K562 (cell line): ENCODE results near the gene WNT7A. TPM values are rescaled to one million over a fixed set of nuclear protein-coding genes. Genes with fewer than 3 reads are reported as not detected.

Experiments used
- ATAC-seq: fragments of 200-7000 bp; cut with Tn5 transposase; 3 replicates; pipeline ENCODE4 v1.9.1; 2020; ENCODE audit warnings: moderate library complexity
- BruUV-seq: library from RNA; stranded (reverse); fragments of 400-500 nt; replicated peaks from 2 replicates; lab custom pipeline; 2021; lab: Mats Ljungman, UMichigan
- CTCF ChIA-PET: fragments of 300-600 bp; formaldehyde crosslinking; extraction: SDS; loops from one replicate; lab custom pipeline; 2021; ENCODE audit warnings: low intra/inter-chr PET ratio; lab: Yijun Ruan, JAX
- POLR2A ChIA-PET: fragments of 300-600, 350-650 bp; sonication (Branson Sonifier 250); formaldehyde crosslinking; extraction: SDS; loops from one replicate; lab custom pipeline; 2021; ENCODE audit warnings: antibody characterized with exemption, inconsistent platforms; lab: Yijun Ruan, JAX
- DNase-seq, 4 experiments: peaks; one replicate each; pipeline versions ENCODE4 v3.0.0 to v3.0.0-alpha.2; 2011 to 2018; ENCODE audit warnings: low spot score in 3 of 4, mixed read lengths in 3 of 4; ENCODE audit errors: extremely low read depth in 1 of 4
- FAIRE-seq: peaks from 2 replicates; lab custom pipeline; 2011; peaks lifted over from hg19 to GRCh38; lab: Jason Lieb, UNC
- H2AFZ ChIP-seq: 2 replicates; pipeline ENCODE4 v1.6.0; 2011; ENCODE audit warnings: low read depth, low read length, control low read depth, inconsistent platforms
- H3K27ac ChIP-seq: fragments of 200-600 bp; 3 replicates; pipeline ENCODE4 v1.8.0; 2011; ENCODE audit warnings: low read depth, mild to moderate bottlenecking, control low read depth, inconsistent platforms, low read length, moderate library complexity, mixed read lengths; ENCODE audit errors: extremely low read depth
- H3K27me3 ChIP-seq, 2 experiments: fragments of 300-600 bp in 1 of 2; 2 replicates in 1 of 2; 3 replicates in 1 of 2; pipeline versions ENCODE4 v1.6.0 to v1.8.0; 2011; ENCODE audit warnings: inconsistent platforms in 2 of 2, low read length in 2 of 2, mild to moderate bottlenecking in 1 of 2, mixed read lengths in 1 of 2, moderate library complexity in 1 of 2; ENCODE audit not compliant: control insufficient read depth in 2 of 2, insufficient read depth in 2 of 2
- H3K36me3 ChIP-seq: fragments of 300-600 bp; 3 replicates; pipeline ENCODE4 v1.8.0; 2011; ENCODE audit warnings: mild to moderate bottlenecking, low read length, inconsistent platforms; ENCODE audit not compliant: control insufficient read depth, insufficient read depth
- H3K4me1 ChIP-seq, 2 experiments: fragments of 200-600 bp in 1 of 2; replicated peaks in 1 of 2; 2 replicates in 1 of 2; 3 replicates in 1 of 2; pipeline versions ENCODE4 v1.5.1 to v1.8.0; 2011; ENCODE audit warnings: inconsistent platforms in 2 of 2, low read length in 2 of 2, mild to moderate bottlenecking in 1 of 2, mixed read lengths in 1 of 2, moderate library complexity in 1 of 2; ENCODE audit not compliant: control insufficient read depth in 2 of 2, insufficient read depth in 2 of 2
- H3K4me2 ChIP-seq: 2 replicates; pipeline ENCODE4 v1.6.1; 2011; ENCODE audit warnings: low read length, control low read depth, inconsistent platforms, mixed read lengths; ENCODE audit not compliant: insufficient read depth
- H3K4me3 ChIP-seq: fragments of 200-600 bp; sonication (generic), shearing (Covaris generic); 2 replicates; pipeline ENCODE4 v1.5.1; 2016; ENCODE audit warnings: control low read depth, inconsistent platforms
- H3K79me2 ChIP-seq: fragments of 200-600 bp; 3 replicates; pipeline ENCODE4 v1.8.0; 2011; ENCODE audit warnings: low read length, inconsistent platforms; ENCODE audit not compliant: control insufficient read depth, insufficient read depth
- H3K9ac ChIP-seq, 2 experiments: 2 replicates each; pipeline versions ENCODE4 v1.6.0 to v1.6.1; 2011; ENCODE audit warnings: low read depth in 2 of 2, low read length in 2 of 2, control low read depth in 1 of 2, inconsistent platforms in 1 of 2, mild to moderate bottlenecking in 1 of 2, mixed read lengths in 1 of 2; ENCODE audit not compliant: insufficient read depth in 1 of 2
- H3K9me1 ChIP-seq: one replicate; pipeline ENCODE4 v1.6.0; 2011; ENCODE audit warnings: inconsistent platforms, mild to moderate bottlenecking, low read length, moderate library complexity; ENCODE audit not compliant: control insufficient read depth, insufficient read depth
- H3K9me3 ChIP-seq: replicated peaks from 2 replicates; pipeline ENCODE4 v1.5.1; 2011; ENCODE audit warnings: low read depth, low read length, inconsistent platforms; ENCODE audit not compliant: control insufficient read depth, insufficient read depth
- H4K20me1 ChIP-seq: replicated peaks from 2 replicates; pipeline ENCODE4 v1.6.1; 2011; ENCODE audit warnings: low read length, inconsistent platforms, mixed read lengths; ENCODE audit not compliant: control insufficient read depth, insufficient read depth
- ATF7 ChIP-seq: fragments of 450-650 bp; IDR thresholded peaks from 2 replicates; pipeline ENCODE4 v1.7.1; 2014; ENCODE audit warnings: mild to moderate bottlenecking, moderate library complexity
- EHMT2 ChIP-seq: fragments of 450-650 bp; IDR thresholded peaks from 2 replicates; pipeline ENCODE4 v1.6.1; 2018; ENCODE audit warnings: antibody characterized with exemption
- HINFP ChIP-seq: fragments of 450-650 bp; conservative IDR thresholded peaks from 2 replicates; pipeline ENCODE4 v1.6.1; 2016; ENCODE audit warnings: missing genetic modification characterization, low read depth, mild to moderate bottlenecking, control low read depth, missing compliant biosample characterization
- KDM2B ChIP-seq: fragments of 250-450 bp; sonication (Bioruptor Pico); IDR thresholded peaks from 2 replicates; pipeline ENCODE4 v1.8.0; 2021; ENCODE audit warnings: mild to moderate bottlenecking, moderate library complexity
- MEF2D ChIP-seq: conservative IDR thresholded peaks from 2 replicates; pipeline ENCODE4 v1.6.1; 2016; ENCODE audit warnings: low read depth, missing genetic modification characterization, missing compliant biosample characterization
- NCOR1 ChIP-seq: fragments of 450-650 bp; IDR thresholded peaks from 2 replicates; pipeline ENCODE4 v1.6.1; 2016; ENCODE audit warnings: mild to moderate bottlenecking, moderate library complexity
- PHB2 ChIP-seq: fragments of 450-650 bp; IDR thresholded peaks from 2 replicates; pipeline ENCODE4 v1.6.1; 2017; ENCODE audit warnings: low read depth
- SREBF1 ChIP-seq: fragments of 150-350 bp; IDR thresholded peaks from 2 replicates; pipeline ENCODE4 v1.6.1; 2014; ENCODE audit warnings: antibody characterized with exemption, low read depth, low read length, borderline replicate concordance
- ZNF212 ChIP-seq: fragments of 450-650 bp; formaldehyde crosslinking; IDR thresholded peaks from 2 replicates; pipeline ENCODE4 v1.4.0; 2020; ENCODE audit warnings: mild to moderate bottlenecking
- WGBS: fragments of 100-300 bp; shearing (Covaris generic); methylation state at CpG from one replicate; pipeline ENCODE4 v1.1.6; 2016; ENCODE audit warnings: low coverage, mixed read lengths; ENCODE audit not compliant: insufficient coverage; ENCODE audit errors: missing lambda C conversion rate; 5-methylcytosine and 5-hydroxymethylcytosine counted together
- in situ Hi-C: fragments of 300-500 bp; cut with MboI; formaldehyde crosslinking; loops from 4 replicates; pipeline ENCODE4 v1.15.0; 2018; ENCODE audit warnings: inconsistent platforms, mixed read lengths
- intact Hi-C: fragments of 100-400 bp; cut with micrococcal nuclease; formaldehyde crosslinking; loops from 2 replicates; pipeline ENCODE4 v1.14.2; 2022
- polyA plus RNA-seq, 8 experiments: library from polyadenylated mRNA; depleted of rRNA in 4 of 8; stranded (reverse) in 5 of 8; unstranded in 3 of 8; fragments of >200 nt; fragmentation: Nextera tagmentation in 2 of 8; fragmentation: Illumina TruSeq in 1 of 8; extraction: Ambion mirVana in 2 of 8; extraction: Trizol in 1 of 8; gene quantifications; 2 replicates each; pipeline versions ENCODE4 v1.2.1 to v1.2.3, GENCODE V29; 2011 to 2014; ENCODE audit warnings: inconsistent platforms in 1 of 8, missing spikeins in 1 of 8
- total RNA-seq, 7 experiments: library from RNA; depleted of rRNA in 6 of 7; stranded (reverse); fragments of >200 nt in 6 of 7; fragmentation: Illumina TruSeq in 2 of 7; extraction: Trizol in 2 of 7; gene quantifications; 2 replicates each; pipeline versions ENCODE4 v1.2.1 to v1.2.3, GENCODE V29; 2011 to 2021; ENCODE audit warnings: low replicate concordance in 1 of 7

Gene WNT7A
- total and polyA plus RNA-seq, 9 of the 15 experiments (the other 6 are each of a cell fraction or from before 2014, with no cell fraction given), result 0.03 TPM; not detected in 8

GRCh38 chr3:13841826-13842225 lies 38.0 kb downstream of the WNT7A start:
- BruUV-seq, result no TSS peak
- Histone ChIP-seq H3K4me3 (no peak overlapping the region), H3K4me1 (no peaks in the 10 kb centered on the region), H3K27ac (no peak overlapping the region), H3K27me3 (peaks cover 3 to 40% of the 10 kb centered on the region in 2 experiments; a peak in 4 of 5 replicates), H3K9ac (no peak overlapping the region), H2AFZ (no peak overlapping the region), H3K4me2 (no peak overlapping the region), H4K20me1 (peaks cover 5% of the 10 kb centered on the region), H3K79me2 (no peaks in the 10 kb centered on the region), H3K9me3 (no peaks in the 10 kb centered on the region), H3K36me3 (no peaks in the 10 kb centered on the region), H3K9me1 (no peaks in the 10 kb centered on the region)
- ATAC-seq (no peak), DNase-seq (no peak), FAIRE-seq (no peak)
- ChIA-PET POLR2A (no interaction called here), CTCF (no interaction called here)
- 0% methylated on average over 4 of the region's 4 CpGs for WGBS
- intact Hi-C loops, result no loop called here
- TF ChIP-seq NCOR1 (no peak), EHMT2 (no peak), ZNF212 (CRISPR knock-in tag) (no peak), SREBF1 (no peak), HINFP (tag) (no peak), ATF7 (no peak), PHB2 (no peak), MEF2D (tag) (no peak), KDM2B (CRISPR knock-in tag) (no peak)
- in situ Hi-C loops, result no loop called here
